CD4-positive, alpha-beta T cell treated with Interleukin-15 for 4 hours (primary cell): Measurements from ENCODE around the gene FSTL4.

Experiments
- DNase-seq: peaks from one replicate; pipeline ENCODE4 v3.0.0-alpha.2; 2020; ENCODE audit warnings: low spot score

FSTL4 gene

GRCh38 chr5:133259199-133259997 lies 352.9 kb downstream of the FSTL4 start:
- DNase-seq: no peak

- no peak for DNase-seq
These were observed 354.4 kb downstream of the FSTL4 start for GRCh38 chr5:133257977-133258376.

GRCh38 chr5:133256276-133256675 lies 356.1 kb downstream of the FSTL4 start:
- no peak for DNase-seq

GRCh38 chr5:133254803-133255202 lies 357.5 kb downstream of the FSTL4 start:
- DNase-seq: no peak

- no peak for DNase-seq
These were observed 358.7 kb downstream of the FSTL4 start for GRCh38 chr5:133253671-133254070.

- DNase-seq: no peak
These were observed 359.3 kb downstream of the FSTL4 start for GRCh38 chr5:133253070-133253469.

DNA sequence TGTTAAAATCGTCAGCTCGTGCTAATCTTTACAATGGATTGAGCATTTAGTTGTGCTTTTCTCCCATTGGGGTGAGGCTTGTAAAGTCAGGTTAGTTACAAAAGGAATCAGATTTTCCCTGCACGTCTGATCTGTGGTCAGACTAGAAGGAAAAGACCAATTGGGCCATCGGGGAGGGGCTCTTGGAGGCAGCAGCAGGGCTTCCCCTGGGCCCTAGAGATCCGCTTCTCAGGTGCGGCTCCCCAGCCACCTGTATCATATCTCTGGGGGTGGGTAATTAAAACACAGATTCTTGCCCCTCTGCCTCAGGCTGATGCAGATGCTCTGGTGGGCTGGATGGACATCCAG lies 360.2 kb downstream of the FSTL4 start:
- DNase-seq: no peak

GRCh38 chr5:133251296-133252132 lies 360.8 kb downstream of the FSTL4 start:
- no peak for DNase-seq

DNA sequence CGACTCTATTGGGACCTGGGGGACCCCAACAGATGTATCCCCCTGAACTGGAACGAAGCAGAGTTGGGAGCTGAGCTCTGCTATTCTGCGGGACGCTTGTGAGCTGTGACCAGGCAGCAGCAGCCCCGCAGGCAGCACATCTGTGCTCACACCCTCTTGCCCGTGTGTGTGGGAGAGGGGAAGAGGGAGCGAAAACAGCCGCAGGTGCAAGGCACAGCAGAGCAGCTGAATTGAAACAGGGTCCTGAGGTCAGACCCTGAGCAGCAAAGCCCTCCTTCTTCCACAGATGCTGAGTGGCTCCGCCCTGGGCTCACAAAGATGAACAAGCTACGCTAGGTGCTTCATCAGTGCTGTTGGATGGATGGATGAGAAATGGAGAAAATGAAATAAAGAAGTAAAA lies 361.8 kb downstream of the FSTL4 start:
- DNase-seq: no peak

DNA sequence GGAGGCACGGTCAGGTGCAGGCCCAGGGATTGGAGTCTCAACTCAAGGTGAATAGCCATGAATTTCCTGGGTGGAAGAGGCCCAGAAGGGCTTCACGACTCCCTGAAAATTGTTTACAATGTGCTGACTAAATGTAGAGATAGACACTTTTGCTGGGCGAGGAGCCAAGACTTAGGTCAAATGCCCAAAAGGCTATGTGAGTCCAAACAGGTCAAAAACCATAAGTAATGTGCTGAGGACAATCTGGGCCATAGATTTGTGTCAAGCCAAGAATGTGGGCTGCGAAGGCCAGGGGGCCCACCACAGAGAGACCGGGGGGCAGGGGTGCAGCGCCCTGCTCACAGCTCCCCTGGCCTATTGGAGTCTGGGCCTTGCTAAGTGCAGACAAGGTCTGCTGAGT lies 362.7 kb downstream of the FSTL4 start:
- no peak for DNase-seq

- no peak for DNase-seq
These were observed 364.3 kb downstream of the FSTL4 start for GRCh38 chr5:133247881-133248624.

GRCh38 chr5:133247151-133247709 lies 365.1 kb downstream of the FSTL4 start:
- no peak for DNase-seq

GRCh38 chr5:133246376-133247150 lies 365.8 kb downstream of the FSTL4 start:
- no peak for DNase-seq

DNA sequence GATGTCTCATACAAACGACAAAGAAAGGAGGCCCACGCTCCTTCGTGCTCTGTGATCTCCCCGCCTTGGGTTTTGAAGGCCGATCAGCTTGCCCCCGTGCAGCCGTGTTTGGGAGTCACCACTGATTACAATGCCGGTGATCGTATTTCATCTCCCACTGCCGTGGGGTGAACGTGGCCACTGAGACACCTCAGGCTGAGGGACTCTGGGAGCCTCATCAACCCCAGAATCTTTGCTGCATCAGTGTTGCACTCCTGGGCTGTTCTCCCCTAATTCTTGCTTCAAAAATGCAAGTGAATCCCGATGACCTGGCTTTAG lies 366.3 kb downstream of the FSTL4 start:
- DNase-seq: no peak

GRCh38 chr5:133245191-133246052 lies 366.9 kb downstream of the FSTL4 start:
- DNase-seq: no peak

GRCh38 chr5:133244242-133244641 lies 368.1 kb downstream of the FSTL4 start:
- DNase-seq: no peak

DNA sequence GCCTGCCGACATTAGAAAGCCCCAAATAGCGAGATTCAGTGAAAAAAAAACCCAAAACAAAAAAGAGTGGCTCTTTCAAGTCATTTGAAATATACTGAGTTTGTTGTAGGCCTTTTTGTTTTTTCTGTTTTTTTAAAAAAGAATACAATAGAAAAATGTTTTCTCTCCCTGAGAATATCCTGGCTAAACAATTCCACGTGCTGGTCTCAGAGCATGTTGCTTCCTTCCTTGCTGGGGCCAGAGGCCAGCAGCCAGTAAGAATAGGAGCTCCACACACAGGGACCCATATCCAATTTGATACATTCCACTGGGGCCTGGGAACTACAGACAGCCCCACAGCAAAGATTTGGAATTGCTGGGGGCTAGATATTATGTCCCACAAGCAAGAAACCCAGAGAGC lies 369.1 kb downstream of the FSTL4 start:
- DNase-seq: no peak

- DNase-seq: no peak
These were observed 370.0 kb downstream of the FSTL4 start for GRCh38 chr5:133242221-133242835.

GRCh38 chr5:133241179-133242092 lies 370.9 kb downstream of the FSTL4 start:
- no peak for DNase-seq
